Neural crest cell (in vitro differentiated cells): ENCODE data around the gene PHOX2B. TPM values are rescaled to one million over a fixed set of nuclear protein-coding genes. Genes with fewer than 3 reads are reported as not detected.

ENCODE experiments used
- DNase-seq: peaks from one replicate; pipeline ENCODE4 v3.0.0; 2021; ENCODE audit warnings: low read depth, mixed read lengths, low spot score
- H3K27ac Mint-ChIP-seq: one replicate; pipeline ENCODE4 v1.8.0; 2021; ENCODE audit warnings: mild to moderate bottlenecking, mixed read lengths; ENCODE audit not compliant: unreplicated experiment
- H3K27me3 Mint-ChIP-seq: 2 replicates; pipeline ENCODE4 v1.8.0; 2021; ENCODE audit warnings: low read depth, mild to moderate bottlenecking, mixed read lengths
- H3K36me3 Mint-ChIP-seq: 2 replicates; pipeline ENCODE4 v1.8.0; 2021; ENCODE audit warnings: low read depth, mild to moderate bottlenecking, mixed read lengths
- H3K4me1 Mint-ChIP-seq: 2 replicates; pipeline ENCODE4 v1.8.0; 2021; ENCODE audit warnings: mixed read lengths
- H3K4me3 Mint-ChIP-seq: one replicate; pipeline ENCODE4 v1.8.0; 2021; ENCODE audit warnings: mild to moderate bottlenecking, mixed read lengths
- H3K9me3 Mint-ChIP-seq: 2 replicates; pipeline ENCODE4 v1.8.0; 2021; ENCODE audit warnings: mixed read lengths
- CTCF ChIP-seq: fragments of 200-600 bp; sonication (generic); conservative IDR thresholded peaks from 2 replicates; pipeline ENCODE4 v1.5.0; 2021; ENCODE audit warnings: antibody characterized with exemption, mild to moderate bottlenecking
- total RNA-seq: library from RNA; stranded (reverse); gene quantifications from 2 replicates; pipeline ENCODE4 v1.2.1, GENCODE V29; 2021

The PHOX2B gene
- total RNA-seq, 1 donor from 2014 or later, result 28.4 TPM

- peaks cover 71% of the 10 kb centered on the region for H3K27me3 Mint-ChIP-seq
- no peaks in the 10 kb centered on the region for H3K4me1 Mint-ChIP-seq
- no peak for TF ChIP-seq CTCF
- no peaks in the 10 kb centered on the region for H3K9me3 Mint-ChIP-seq
- H3K27ac Mint-ChIP-seq, result no peak overlapping the region
- H3K36me3 Mint-ChIP-seq, result no peaks in the 10 kb centered on the region
- DNase-seq, result no peak
- H3K4me3 Mint-ChIP-seq, result no peak overlapping the region
Observed at GRCh38 chr4:41702770-41703169, 45.8 kb downstream of the PHOX2B start.

GRCh38 chr4:41701983-41702382 is 46.5 kb downstream of the PHOX2B start:
- Mint-ChIP-seq H3K4me1 (no peaks in the 10 kb centered on the region), H3K9me3 (no peaks in the 10 kb centered on the region), H3K27me3 (peaks cover 68% of the 10 kb centered on the region), H3K27ac (no peak overlapping the region), H3K4me3 (no peak overlapping the region), H3K36me3 (no peaks in the 10 kb centered on the region)
- no peak for TF ChIP-seq CTCF
- no peak for DNase-seq

- DNase-seq, result no peak
Observed at GRCh38 chr4:41696763-41697162, 51.8 kb downstream of the PHOX2B start.

GRCh38 chr4:41696131-41696530 is 52.4 kb downstream of the PHOX2B start:
- H3K4me3 Mint-ChIP-seq, result no peak overlapping the region
- no peak for DNase-seq
- H3K27ac Mint-ChIP-seq, result no peak overlapping the region
- no peaks in the 10 kb centered on the region for H3K9me3 Mint-ChIP-seq
- H3K4me1 Mint-ChIP-seq, result peaks cover 7% of the 10 kb centered on the region
- peaks cover 20% of the 10 kb centered on the region for H3K27me3 Mint-ChIP-seq
- H3K36me3 Mint-ChIP-seq, result no peaks in the 10 kb centered on the region
- no peak for TF ChIP-seq CTCF

More at GRCh38 chr4:41696763-41697162, 51.8 kb downstream of the PHOX2B start:
- Mint-ChIP-seq H3K27me3 (peaks cover 25% of the 10 kb centered on the region), H3K36me3 (no peaks in the 10 kb centered on the region), H3K27ac (no peak overlapping the region), H3K4me1 (peaks cover 7% of the 10 kb centered on the region), H3K4me3 (no peak overlapping the region), H3K9me3 (no peaks in the 10 kb centered on the region)
- no peak for TF ChIP-seq CTCF

Other genes with a start within 250 kb of the PHOX2B start
- gene LIMCH1, start 210.6 kb downstream of the PHOX2B start, total RNA-seq, result 15.1 and 17.3 TPM in 2 replicates
- gene TMEM33, start 186.7 kb upstream of the PHOX2B start, total RNA-seq, result 73.9 and 74.7 TPM in 2 replicates
- 0.20 and 0.26 TPM in 2 replicates for gene DCAF4L1, start 233.0 kb upstream of the PHOX2B start, total RNA-seq
- gene SLC30A9, start 241.8 kb upstream of the PHOX2B start, total RNA-seq, result 68.0 and 71.5 TPM in 2 replicates